G401.6 (cell line): Measurements from ENCODE around the gene LITAF.
"Not testable (repeated sequence)": the region's sequence is repeated elsewhere in the genome, so short reads cannot be mapped to it uniquely, and the experiment has no call there.

Experiments used
- FAIRE-seq: peaks from 2 replicates; lab custom pipeline; 2012; peaks lifted over from hg19 to GRCh38; lab: Jason Lieb, UNC

The LITAF gene

GRCh38 chr16:11515540-11516430, 70.9 kb downstream of the LITAF start:
- FAIRE-seq, result no peak

- FAIRE-seq, result no peak
These were observed 72.4 kb downstream of the LITAF start for GRCh38 chr16:11514283-11514682.

- not testable (repeated sequence) for FAIRE-seq
These were observed 73.4 kb downstream of the LITAF start for GRCh38 chr16:11513366-11513765.

- no peak for FAIRE-seq
These were observed 74.9 kb downstream of the LITAF start for GRCh38 chr16:11511801-11512200.

GRCh38 chr16:11511328-11511727, 75.4 kb downstream of the LITAF start:
- FAIRE-seq, result no peak

GRCh38 chr16:11510178-11510973, 76.3 kb downstream of the LITAF start:
- no peak for FAIRE-seq

GRCh38 chr16:11507991-11508390, 78.7 kb downstream of the LITAF start:
- FAIRE-seq, result no peak

GRCh38 chr16:11507350-11507749, 79.4 kb downstream of the LITAF start:
- no peak for FAIRE-seq

GRCh38 chr16:11506741-11507305, 79.9 kb downstream of the LITAF start:
- no peak for FAIRE-seq

- FAIRE-seq, result not testable (repeated sequence)
These were observed 82.5 kb downstream of the LITAF start for GRCh38 chr16:11504261-11504660.

- FAIRE-seq, result no peak
These were observed 83.2 kb downstream of the LITAF start for GRCh38 chr16:11503566-11503965.

GRCh38 chr16:11502239-11502638, 84.5 kb downstream of the LITAF start:
- FAIRE-seq, result no peak

- FAIRE-seq, result no peak
These were observed 85.1 kb downstream of the LITAF start for GRCh38 chr16:11501632-11502031.

- no peak for FAIRE-seq
These were observed 85.9 kb downstream of the LITAF start for GRCh38 chr16:11500700-11501346.

GRCh38 chr16:11499295-11500089, 87.2 kb downstream of the LITAF start:
- FAIRE-seq, result no peak

GRCh38 chr16:11498683-11499082, 88.0 kb downstream of the LITAF start:
- no peak for FAIRE-seq

- FAIRE-seq, result peak; percentile 81
These were observed 88.8 kb downstream of the LITAF start for GRCh38 chr16:11497851-11498289.
